Stimulated activated CD4-positive, alpha-beta T cell treated with anti-CD3 and anti-CD28 coated beads, Interleukin-2, amount 100 ng/mL, for 24 hours (primary cell): ENCODE data around the gene ADGB.
A peak's percentile ranks its signal among the peaks of the same experiment; 100 is the strongest.

ENCODE experiments used
- DNase-seq, 2 donors: peaks; one replicate each; pipeline ENCODE4 v3.0.0-alpha.2; 2020

ADGB gene

DNA sequence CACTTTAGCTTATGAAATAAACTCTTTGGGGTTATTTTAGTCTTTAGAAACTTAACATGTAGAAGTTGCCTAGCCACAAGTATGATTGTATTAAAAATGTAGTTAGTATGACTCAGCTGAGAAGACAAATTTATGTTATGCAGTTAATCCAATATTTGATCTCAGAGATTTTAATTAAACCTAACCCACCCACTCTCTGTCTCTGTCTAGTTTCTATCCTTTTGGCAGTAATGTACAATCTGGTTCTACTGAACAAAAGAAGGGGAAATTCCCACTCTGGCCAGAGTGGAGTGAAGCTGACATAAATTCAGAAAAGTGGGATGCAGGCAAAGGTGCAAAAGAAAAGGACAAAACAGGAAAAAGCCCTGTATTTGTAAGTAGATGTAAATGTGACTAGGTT lies 36.4 kb downstream of the ADGB start:
- DNase-seq: no peak

DNA sequence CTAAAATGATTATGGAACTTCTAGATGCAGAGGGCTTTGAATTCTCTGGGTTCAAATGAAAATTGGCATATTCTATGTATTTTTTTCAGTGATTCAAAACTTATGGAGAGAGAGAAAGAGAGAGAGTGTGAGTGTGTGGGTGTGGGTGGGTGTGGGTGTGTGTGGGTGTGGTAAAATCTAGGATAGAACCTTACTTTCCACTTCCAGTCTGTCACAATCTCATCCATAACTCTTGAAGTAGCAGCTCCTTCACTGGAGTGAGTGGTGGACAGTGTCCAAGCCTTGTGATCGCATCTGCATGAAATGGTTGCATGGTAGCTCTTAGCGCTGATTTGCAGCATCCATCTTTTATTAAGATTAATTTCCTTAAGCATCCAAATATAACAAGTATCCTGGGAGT lies 37.7 kb downstream of the ADGB start:
- DNase-seq: no peak

DNA sequence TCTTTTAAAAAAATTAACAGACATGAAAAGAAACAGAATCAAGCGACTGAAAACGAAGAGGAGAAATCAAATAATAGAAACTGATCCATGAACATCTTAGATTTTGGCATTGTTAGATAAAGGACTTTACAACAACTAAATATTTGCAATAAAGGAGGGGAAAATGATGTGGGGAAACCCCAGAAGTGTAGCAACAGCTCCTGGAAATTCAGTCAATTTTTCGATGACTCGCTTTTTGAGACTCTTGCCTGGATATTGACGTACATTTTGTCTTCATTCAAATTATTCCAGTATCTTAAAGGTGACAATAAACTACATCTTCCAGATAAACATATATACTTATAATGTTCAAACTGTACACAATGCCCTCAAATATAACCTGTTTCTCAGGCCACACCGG lies 44.1 kb downstream of the ADGB start:
- no peak for DNase-seq

DNA sequence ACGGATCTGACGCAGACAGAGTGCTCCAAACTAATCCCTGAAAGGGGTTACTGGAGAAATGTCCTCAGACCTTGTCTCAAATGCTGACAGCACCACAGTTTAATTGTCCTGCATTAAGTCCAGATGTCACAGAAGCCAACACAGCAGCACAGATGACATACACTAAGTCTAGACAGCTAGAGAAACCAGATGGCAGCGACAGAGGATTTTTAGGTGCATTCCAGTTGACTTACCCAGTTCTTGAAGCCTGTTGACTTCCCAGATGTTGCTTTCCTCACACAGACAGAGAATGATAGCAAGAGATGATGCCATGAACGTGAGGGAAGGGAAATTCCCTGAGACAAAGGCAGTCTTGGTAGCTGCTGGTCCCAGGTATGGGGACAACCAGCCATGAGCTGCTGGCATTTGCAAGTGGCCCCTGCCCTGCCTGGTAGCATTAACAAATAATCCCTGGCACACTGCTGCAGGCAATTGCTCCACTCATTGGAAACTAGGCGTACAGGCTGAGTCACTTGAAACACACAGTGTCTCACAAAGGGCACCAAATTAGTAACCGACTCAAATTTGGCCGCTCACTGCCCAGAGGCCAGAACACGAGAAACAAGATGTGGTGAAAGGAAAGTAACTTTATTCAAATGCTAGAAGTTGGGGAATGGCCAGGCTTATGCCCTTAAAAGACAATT lies 52.2 kb downstream of the ADGB start:
- DNase-seq: no peak

DNA sequence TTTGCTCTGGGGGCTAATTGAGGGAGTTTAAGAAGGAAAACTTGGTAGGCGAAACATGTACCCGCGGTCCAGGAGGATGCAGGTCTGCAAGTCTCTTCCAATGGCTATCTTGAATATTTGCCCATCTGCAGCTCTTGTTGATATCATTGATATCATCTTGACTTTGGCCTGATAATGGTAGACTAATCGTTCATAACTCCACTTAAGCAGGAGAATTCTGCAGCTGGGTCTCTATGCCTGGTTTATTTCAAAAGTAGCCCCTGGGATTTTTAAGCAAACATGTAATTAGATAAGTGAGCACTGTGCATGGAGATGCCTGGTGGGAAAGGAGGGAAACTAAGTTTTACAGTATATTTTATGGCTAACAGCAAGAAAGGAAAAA lies 52.7 kb downstream of the ADGB start:
- no peak for DNase-seq

DNA sequence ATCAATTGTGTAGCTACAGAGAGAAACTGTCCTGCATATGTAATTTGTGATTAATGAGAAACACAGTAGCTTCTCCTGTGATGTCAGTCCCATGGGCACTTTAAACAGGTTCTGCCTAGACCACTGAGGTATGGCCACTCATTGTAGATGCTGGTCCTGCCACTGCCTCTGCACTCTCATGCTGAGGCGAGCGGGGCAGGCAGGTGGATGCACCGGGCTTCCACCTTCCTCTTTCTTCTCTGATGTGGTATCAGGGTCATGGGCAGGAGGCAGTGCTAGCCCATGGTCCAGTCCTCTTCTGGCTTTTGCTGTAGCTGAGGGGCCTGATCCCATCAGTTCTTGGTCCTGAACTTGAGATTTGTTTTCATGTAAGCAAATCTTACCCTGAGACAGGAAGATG lies 58.7 kb downstream of the ADGB start:
- no peak for DNase-seq

DNA sequence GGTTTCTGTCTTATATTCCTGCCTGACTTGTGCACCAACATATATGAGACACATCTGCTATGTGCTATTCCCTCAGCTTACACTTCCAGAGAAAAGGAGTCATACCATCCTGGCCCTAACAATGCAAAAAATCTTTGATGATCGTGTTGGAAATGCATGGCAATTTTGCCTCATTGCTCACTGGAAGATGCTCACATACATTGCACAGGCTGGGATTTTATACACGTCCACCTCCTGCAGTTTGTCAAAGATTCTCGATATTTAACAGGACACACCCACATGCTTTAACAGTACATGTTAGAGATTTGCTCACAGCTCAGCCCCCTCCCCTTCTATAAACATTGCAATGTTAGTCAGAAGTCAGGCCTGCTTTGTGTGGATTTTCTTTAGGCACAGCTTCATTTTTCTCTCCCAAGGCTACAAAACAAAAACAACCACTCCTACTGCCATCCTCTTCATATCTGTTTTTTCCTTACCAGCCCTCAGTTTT lies 66.1 kb downstream of the ADGB start:
- DNase-seq: no peak

DNA sequence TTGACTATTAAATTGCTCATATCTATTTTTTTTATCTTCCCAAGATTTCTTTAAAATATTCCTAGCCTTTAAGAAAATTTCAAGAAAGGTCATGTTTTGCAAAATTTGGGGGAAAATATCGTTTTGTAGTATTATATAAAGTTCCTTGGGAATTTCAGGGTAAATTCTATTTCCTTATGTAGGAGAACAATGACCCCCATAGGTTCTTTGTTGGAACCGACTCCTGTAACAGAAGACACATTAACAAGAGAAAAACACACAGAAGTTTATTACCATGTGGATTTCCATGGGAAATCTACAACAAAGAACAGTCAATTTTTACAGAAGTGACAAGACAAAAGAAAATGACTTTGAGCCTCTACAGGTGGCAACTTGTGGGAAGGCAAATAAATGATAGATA lies 68.1 kb downstream of the ADGB start:
- no peak for DNase-seq

DNA sequence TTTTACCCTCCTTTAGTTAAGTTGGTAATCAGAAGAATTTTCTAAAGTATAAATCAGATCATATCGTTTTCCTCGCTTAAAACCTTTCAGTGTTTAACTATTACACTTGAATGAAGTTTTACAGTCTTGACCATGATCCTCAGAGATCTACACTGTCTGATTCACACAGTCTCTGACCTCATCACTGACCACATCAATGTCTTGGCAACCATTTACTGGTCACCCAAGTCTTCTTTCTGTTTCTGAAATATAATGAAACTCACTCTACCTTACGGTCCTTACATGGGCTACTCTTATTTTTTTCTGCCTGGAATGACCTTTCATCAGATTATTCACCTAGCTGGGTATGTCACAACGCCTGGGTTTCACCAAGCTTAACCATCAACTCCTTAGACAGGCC lies 71.4 kb downstream of the ADGB start:
- no peak for DNase-seq

DNA sequence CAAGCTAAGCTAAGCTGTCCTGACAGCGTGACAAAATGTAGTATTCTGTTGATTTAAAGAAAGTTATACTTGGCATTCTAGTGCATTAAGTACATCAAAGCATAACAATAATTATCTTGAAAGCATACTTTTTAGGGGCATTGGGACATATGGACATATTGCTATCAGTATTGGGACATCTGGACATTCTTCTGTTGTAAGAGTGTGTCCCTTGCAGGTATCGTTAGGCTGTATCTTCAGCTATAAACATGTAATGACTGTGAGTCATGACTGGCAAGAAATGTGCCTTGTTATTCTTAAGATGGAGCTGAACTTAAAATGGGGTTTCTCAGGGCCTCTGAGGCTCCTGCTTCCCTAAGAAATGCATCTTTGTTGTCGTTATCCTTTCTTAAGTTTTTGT lies 74.3 kb downstream of the ADGB start:
- DNase-seq: no peak

DNA sequence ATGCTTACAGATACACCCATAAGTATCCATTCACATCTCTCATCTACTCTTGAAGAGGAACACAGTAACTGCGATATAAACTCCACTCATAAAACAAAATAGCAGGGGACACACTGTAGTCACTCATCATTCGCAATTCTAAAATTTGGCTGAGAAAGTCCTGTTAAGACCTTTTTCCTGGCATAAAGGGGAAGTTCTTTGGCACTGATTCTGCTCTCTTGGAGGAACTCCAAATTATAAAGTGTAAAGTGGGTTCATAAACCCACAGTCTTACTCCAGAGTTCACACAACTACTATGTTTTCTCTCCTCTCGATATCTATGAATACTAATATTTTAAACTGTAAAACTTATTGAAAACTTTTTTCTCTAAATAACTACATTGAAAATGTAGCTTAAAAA lies 80.6 kb downstream of the ADGB start:
- DNase-seq: no peak

DNA sequence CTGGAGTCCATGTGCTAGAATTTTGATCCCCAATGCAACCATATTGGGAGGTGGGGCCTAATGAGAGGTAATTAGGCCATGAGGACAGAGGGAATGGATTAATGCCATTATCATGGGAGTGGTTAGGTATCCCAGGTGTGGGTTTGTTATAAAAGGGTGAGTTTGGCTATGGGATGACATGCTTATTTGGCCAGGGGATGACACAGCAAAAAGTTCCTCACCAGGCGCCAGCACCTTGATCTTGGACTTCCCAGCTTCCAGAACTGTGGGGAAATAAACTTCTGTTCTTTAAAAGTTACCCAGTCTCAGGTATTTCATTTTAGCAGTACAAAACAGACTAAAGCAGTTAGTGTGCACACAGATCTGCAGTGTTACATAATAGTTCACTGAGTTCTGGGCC lies 84.1 kb downstream of the ADGB start:
- DNase-seq: no peak

DNA sequence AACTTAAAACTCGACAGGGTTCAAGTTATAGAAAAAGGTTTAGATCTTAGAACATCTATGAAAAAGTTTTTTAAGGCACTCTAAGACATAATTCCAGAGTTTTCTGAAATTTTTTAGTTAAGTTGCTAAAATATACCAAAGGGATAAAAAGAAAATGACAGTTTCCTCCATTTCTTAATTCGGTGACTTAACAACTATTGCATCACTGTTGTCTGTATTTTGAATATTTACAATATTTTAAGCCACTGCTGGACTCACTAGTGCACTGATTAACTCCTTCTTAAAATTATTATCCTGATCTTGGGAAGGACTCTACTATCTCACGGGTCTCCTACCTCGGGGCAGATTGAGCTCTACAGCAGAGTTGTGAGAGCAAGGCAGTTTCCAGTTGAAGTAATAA lies 91.0 kb downstream of the ADGB start:
- no peak for DNase-seq

DNA sequence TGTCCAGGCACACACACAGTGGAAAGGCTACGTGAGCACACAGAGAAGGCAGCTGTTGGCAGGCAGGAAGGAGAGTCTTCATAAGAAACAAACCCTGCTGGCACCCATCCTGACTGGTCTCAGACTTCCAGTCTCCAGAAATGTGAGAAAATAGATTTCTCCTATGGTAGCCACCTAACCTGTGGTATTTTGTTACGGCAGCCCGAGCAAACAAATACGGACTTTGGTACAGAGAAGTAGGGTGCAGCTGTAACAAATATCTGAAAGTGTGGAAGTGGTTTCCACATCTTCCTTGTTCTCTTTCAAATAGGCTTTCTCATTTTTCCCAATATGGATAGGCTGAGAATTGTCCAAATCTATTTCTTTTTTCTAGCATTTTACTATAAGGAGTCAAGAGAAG lies 94.6 kb downstream of the ADGB start:
- no peak for DNase-seq

DNA sequence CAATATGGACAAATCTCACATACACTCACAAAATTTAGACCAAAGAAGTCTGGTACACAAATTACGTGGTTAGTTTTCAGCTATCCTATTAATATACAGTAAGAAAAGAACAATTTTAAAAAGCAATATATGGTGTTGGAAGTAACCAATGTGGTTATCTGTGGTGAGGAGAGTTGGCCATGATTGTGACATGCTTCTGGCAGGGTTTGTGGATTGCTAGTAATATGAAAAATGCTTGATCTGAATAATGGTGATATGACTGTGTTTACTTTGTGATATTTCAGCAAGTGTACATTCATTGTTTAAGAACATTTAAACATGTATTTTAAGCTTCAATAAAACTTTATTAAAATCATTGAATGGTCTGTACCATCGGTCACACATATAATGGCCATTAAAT lies 99.1 kb downstream of the ADGB start:
- no peak for DNase-seq

DNA sequence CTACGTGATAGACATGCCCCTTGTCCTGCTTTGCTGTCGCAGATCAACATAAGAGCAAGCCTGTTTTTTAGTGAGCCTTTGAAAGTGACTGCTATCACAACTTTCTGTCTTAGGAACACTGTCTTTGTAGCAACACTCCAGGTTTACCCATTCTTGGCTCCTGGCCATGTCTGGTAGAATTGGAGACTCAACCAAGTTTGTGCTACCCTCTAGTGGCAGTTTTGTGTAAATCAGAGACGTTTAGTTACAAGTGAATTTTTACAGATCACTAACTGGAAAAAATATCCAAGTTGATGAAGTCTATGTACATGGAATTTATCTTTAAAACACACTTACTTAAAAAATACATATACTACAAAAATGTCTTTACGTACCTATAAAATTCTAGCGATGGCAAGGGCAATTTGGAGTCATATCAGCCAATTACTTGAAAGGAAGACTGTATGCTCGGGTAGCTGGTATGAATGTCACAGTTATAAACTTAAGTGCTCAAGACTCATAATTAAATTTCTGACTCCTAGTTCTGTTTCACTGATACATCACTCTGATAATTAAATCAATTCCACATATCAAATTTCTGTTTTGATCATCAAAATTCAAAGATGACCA lies 101.4 kb downstream of the ADGB start:
- peak; percentile 19 to 35 for DNase-seq

DNA sequence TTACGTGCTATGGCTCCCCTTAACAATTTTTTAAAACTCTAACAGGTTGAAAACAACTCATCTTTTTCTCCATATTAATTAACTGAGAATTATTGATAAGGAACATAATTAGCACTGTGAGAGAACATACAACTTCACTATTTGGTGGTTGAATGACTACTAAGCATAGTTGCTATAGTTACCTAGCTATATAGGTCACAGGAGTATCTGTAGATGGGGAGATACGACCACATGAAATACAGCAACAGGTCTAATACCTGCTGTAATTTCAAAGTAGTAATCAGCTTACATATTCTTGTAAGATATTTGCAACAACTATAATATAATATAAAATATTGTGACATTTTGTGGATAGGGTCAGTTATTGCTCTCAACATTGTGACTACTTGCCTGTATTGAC lies 102.9 kb downstream of the ADGB start:
- no peak for DNase-seq

DNA sequence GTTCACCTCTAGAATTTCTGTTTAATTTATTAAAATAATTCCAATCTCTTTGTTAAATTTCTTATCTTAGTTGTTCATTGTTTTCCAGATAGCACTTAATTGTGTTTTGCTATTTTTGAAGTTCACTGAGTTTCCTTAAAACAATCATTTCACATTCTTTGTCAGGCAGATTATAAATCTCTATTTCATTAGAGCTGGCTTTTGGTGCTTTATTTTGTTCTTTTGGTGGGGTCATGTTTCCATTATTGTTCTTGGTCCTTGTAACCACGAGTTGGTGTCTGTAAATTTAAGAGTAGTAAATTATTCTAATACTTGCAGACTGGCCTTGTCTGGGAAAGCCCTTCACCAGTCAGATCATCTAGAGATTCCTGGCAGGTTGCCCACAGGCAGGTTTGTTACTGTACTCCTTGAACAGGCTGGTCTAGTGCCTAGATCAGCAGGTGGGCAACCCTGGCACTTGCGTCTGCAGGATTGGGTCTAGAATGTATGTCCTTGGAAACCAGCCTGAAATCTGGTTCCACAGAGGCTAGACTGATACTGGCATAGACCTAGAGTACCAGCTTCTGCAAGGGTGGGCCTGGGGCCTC lies 110.4 kb downstream of the ADGB start:
- DNase-seq: no peak

DNA sequence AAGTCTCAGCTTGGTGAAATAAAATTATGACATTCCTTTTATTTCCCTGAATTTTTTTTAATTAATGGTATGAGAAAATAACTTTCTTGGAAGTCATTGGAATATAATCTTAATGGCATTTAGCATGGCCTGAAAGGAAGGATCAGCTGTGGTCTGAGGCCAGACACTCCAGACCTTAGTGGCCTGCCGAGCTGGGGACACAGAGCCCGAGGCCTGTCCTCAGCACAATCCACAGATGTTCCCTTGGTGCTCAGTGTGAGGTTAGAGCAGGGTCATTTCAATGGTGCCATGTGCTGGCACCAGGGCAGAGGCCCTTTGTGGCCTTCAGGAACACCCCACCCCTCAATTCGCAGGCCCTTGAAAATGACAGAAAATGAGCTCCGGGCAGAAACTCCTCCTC lies 120.6 kb downstream of the ADGB start:
- no peak for DNase-seq

DNA sequence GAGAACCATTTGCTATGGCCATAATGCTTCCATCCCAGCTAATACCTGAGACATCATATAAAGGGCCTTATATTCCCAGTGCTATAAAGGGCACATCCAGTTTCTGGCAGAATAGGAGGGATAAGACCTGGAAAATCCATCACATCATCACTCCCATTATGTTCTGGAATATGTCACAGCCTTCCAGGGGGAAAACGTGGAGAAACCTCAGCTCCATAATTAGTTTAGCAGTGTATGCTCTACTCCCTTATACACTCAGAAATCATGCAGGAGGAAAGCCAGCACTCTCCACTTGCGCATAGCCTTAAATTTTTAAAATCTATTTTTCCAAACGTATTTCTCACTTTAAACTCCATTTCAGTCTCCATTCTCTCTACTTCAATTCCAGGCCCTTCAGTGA lies 140.9 kb downstream of the ADGB start:
- DNase-seq: no peak

DNA sequence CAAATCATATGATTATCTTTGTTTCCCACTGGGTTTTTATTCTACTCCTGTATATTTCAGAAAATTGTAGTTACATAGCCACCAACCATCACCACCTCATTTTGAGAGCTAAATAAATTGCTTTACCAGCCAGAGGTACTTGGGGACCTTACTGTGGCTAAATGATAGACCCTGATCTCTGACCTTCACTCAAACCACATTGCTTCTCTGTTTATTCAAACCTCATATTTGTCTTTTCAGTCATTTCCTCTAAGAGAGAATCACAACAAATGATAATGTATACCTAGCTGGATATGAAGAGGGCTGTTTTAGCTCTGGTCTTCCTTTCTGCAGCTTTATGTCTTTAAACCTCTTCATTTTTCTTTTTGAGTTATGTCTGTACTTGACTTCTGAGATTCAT lies 142.8 kb downstream of the ADGB start:
- no peak for DNase-seq

DNA sequence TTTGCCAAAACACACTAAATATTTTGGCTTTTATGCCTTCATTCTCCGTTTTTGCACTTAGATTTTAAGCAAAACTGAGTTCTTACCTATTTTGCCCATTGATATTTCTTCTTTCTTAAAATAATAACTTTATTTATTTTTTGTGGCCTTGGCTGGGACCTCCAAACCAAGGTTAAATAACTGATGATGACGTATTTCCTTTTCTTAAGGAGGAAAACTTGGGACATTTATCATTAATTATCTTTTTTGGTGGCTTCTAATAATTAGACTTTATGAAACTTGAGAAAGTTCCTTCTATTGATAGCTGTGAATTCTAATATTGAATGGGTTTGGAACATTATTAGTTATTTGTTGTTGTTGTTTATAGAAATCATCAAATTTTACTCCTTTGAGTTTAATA lies 154.5 kb downstream of the ADGB start:
- no peak for DNase-seq

DNA sequence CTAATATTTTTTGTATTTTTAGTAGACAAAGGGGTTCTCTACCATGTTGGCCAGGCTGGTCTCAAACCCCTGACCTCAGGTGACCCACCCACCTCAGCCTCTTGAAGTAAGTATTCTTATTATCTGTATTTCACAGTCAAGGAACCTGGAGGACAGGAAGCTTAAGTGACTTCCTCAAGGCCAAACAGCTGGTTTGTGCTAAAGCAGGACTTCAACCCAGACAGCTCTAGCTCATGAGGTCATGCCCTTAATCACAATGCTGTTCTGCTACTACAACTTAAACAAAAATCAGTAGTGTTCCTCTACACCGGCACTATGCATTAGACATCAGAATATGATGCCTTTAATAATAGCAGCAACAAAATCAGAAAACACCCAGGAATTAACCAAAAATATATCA lies 168.9 kb downstream of the ADGB start:
- no peak for DNase-seq

DNA sequence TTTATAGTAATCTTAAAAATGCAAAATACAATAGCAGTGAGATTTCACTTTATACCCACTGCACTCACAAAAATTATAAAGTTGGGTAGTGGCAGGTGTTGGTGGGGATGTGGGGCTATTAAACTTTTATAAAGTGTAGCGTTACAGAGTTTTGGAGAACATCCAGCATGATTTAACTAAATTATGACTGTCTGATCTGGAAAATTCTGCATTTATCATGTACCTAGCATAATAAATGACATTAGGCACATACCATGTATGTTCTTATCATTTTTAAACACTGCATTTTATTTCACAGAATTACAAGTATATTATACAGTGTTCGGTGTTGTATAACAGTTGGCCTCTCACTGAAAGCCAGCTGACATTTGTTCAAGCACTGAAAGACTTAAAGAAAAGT lies 169.9 kb downstream of the ADGB start:
- DNase-seq: no peak
